Progenitor cell of endocrine pancreas (in vitro differentiated cells): ENCODE measurements around the gene DAZAP1. TPM values are rescaled to one million over a fixed set of nuclear protein-coding genes. Genes with fewer than 3 reads are reported as not detected.
A peak's percentile ranks its signal among the peaks of the same experiment; 100 is the strongest.

ENCODE experiments used
- DNase-seq: peaks from one replicate; pipeline ENCODE4 v3.0.0; 2021; ENCODE audit warnings: low spot score; ENCODE audit not compliant: unreplicated experiment
- H3K27ac Mint-ChIP-seq: 2 replicates; pipeline ENCODE4 v1.8.0; 2021; ENCODE audit warnings: mild to moderate bottlenecking, moderate library complexity, mixed read lengths
- H3K27me3 Mint-ChIP-seq: 2 replicates; pipeline ENCODE4 v1.8.0; 2021; ENCODE audit warnings: mixed read lengths
- H3K36me3 Mint-ChIP-seq: 2 replicates; pipeline ENCODE4 v1.8.0; 2022; ENCODE audit warnings: mixed read lengths; ENCODE audit not compliant: insufficient read depth
- H3K4me1 Mint-ChIP-seq: 2 replicates; pipeline ENCODE4 v1.8.0; 2021; ENCODE audit warnings: low read depth, mixed read lengths
- H3K4me3 Mint-ChIP-seq: 2 replicates; pipeline ENCODE4 v1.8.0; 2021; ENCODE audit warnings: low read depth, mild to moderate bottlenecking, moderate library complexity, mixed read lengths
- H3K9me3 Mint-ChIP-seq: 2 replicates; pipeline ENCODE4 v1.8.0; 2021; ENCODE audit warnings: low read depth, mixed read lengths
- CTCF ChIP-seq: fragments of 200-600 bp; sonication (generic); IDR thresholded peaks from one replicate; pipeline ENCODE4 v1.5.0; 2021; ENCODE audit warnings: antibody characterized with exemption, mild to moderate bottlenecking; ENCODE audit not compliant: unreplicated experiment
- total RNA-seq: library from RNA; stranded (reverse); gene quantifications from 2 replicates; pipeline ENCODE4 v1.2.1, GENCODE V29; 2021

Gene DAZAP1
- total RNA-seq, 1 donor from 2014 or later: 131 TPM

DNA sequence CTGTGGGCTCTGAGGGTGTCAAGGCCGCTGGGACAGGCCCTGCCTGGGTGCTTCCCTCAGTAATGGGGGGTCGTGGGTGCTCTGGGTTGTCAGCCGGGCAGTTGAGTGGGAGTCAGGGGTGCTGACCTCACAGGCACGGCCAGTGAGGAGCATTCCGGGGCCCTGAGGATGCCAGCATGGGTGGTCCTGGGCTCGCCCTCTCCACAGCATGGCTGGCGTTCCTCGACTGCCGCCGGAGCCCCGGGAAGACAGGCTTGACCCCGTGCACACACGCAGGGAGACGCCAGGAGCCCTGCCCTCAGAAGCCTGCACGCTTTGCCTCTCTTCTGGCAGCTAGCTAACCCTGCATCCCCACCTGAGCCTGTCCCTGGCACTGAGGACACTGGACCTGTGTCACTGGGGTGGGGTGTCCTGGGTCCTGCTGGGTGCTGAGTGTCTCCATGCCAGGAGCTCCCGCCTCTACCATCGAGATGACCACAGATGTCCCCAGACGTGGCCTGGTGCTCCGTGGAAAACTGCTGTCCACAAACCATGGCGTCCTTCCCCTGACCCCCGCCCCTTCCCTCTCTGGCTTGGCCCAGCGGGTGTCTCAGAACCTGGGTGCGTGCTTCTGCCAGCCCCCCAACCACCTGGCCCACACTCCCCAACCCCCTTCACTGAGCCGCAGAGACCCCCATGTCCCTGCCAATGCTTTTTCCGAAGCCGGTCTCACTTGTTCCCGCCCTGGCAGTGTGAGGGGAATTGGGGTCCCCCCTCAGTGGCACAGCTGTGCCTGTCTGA is 28.1 kb upstream of the DAZAP1 start:
- H3K4me3 Mint-ChIP-seq: no peak overlapping the region
- H3K4me1 Mint-ChIP-seq: peaks cover 5% of the 10 kb centered on the region
- H3K9me3 Mint-ChIP-seq: no peaks in the 10 kb centered on the region
- no peak for DNase-seq
- TF ChIP-seq CTCF: no peak
- peaks cover 11% of the 10 kb centered on the region for H3K36me3 Mint-ChIP-seq
- H3K27me3 Mint-ChIP-seq: no peaks in the 10 kb centered on the region
- no peak overlapping the region for H3K27ac Mint-ChIP-seq

- no peaks in the 10 kb centered on the region for H3K9me3 Mint-ChIP-seq
- no peak overlapping the region for H3K4me3 Mint-ChIP-seq
- peaks cover 8% of the 10 kb centered on the region for H3K4me1 Mint-ChIP-seq
- DNase-seq: no peak
- no peak for TF ChIP-seq CTCF
- peaks cover 8% of the 10 kb centered on the region for H3K36me3 Mint-ChIP-seq
- no peaks in the 10 kb centered on the region for H3K27me3 Mint-ChIP-seq
- H3K27ac Mint-ChIP-seq: peak overlapping the region; percentile 67
Measured at GRCh38 chr19:1379961-1380489, 27.4 kb upstream of the DAZAP1 start.

DNA sequence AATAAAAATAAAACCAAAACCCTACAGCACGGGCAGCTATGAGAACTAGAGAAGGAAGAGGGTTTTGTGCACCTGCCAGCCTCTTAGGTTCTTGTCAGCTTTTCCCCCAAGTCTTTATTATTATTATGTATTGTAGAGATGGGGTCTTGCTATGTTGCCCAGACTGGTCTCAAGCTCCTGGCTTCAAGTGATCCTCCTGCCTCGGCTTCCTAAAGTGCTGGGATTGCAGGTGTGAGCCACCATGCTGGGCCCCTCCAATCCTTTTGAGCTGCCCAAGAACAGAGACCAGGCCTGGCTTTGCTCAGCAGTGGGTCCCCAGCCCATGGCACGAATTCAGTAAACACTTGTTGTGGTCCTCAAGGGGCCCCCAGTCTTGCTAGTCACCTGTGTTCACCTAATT is 25.1 kb upstream of the DAZAP1 start:
- TF ChIP-seq CTCF: no peak
- peaks cover 8% of the 10 kb centered on the region for H3K4me1 Mint-ChIP-seq
- no peaks in the 10 kb centered on the region for H3K27me3 Mint-ChIP-seq

GRCh38 chr19:1383017-1383311 is 24.4 kb upstream of the DAZAP1 start:
- H3K27ac Mint-ChIP-seq: peak overlapping the region; percentile 100
- H3K36me3 Mint-ChIP-seq: peaks cover 2% of the 10 kb centered on the region
- H3K9me3 Mint-ChIP-seq: no peaks in the 10 kb centered on the region
- no peaks in the 10 kb centered on the region for H3K27me3 Mint-ChIP-seq
- DNase-seq: no peak
- peaks cover 8% of the 10 kb centered on the region for H3K4me1 Mint-ChIP-seq
- H3K4me3 Mint-ChIP-seq: peak overlapping the region; percentile 82
- TF ChIP-seq CTCF: no peak

More for the DNA sequence above, 25.1 kb upstream of the DAZAP1 start:
- Mint-ChIP-seq H3K4me3 (no peak overlapping the region), H3K36me3 (peaks cover 2% of the 10 kb centered on the region), H3K27ac (no peak overlapping the region), H3K9me3 (no peaks in the 10 kb centered on the region)
- DNase-seq: no peak

DNA sequence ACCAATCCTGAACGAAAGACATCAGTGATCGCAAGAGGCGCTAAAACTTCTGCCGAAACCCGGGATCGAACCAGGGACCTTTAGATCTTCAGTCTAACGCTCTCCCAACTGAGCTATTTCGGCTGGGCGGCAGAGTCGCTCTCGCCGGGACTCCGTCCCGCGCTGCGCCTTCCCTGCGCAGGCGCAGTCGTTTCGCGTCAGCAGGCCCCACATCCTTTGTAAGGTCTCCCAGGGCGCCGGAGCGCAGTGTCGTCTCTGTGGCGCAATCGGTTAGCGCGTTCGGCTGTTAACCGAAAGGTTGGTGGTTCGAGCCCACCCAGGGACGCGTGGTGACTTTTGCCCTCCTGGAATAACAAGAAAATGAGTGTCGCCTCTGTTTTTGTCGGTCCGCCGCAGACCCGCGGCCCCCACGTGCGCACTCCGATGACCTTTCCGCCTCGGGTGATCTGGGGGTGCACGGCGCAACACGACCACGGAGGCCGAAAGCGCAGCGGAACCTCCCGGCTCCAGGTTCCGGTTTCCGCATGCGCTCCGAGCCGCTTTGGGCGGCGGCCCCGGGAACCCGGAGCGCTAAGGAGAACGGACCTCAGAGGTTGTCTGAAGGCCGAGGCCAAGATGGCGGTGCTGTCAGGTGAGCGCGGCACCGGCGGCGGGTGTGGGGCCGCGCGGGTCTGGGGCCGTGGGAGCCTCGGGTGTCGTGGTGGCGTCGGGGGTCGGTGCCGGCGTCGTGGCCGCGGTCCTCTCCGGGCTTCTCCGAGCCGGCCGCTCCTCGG is 23.9 kb upstream of the DAZAP1 start, which contains the start of gene NDUFS7:
NDUFS7 (plus strand) TSS at position 596 of the 773 bp plus-strand sequence; CDS start at position 616, 20 bp downstream.
- no peaks in the 10 kb centered on the region for H3K27me3 Mint-ChIP-seq
- no peaks in the 10 kb centered on the region for H3K9me3 Mint-ChIP-seq
- H3K36me3 Mint-ChIP-seq: peaks cover 2% of the 10 kb centered on the region
- peak within 1 kb of the TSS; percentile 82 for H3K4me3 Mint-ChIP-seq
- peak within 1 kb of the TSS; percentile 100 for H3K27ac Mint-ChIP-seq
- H3K4me1 Mint-ChIP-seq: peaks cover 8% of the 10 kb centered on the region
- peak; percentile 95 for DNase-seq
- TF ChIP-seq CTCF: no peak
